Upper lobe of left lung (tissue), 4 donors: ENCODE data around the gene ZCRB1.

Experiments
- CTCF ChIP-seq, 6 experiments: fragments of 450-650 bp in 4 of 6; fragments of 200-600 bp in 2 of 6; sonication (generic) in 2 of 6; IDR thresholded peaks; one replicate each; pipeline ENCODE4 v1.5.1; 2016 to 2019; ENCODE audit warnings: antibody characterized with exemption in 6 of 6
- EP300 ChIP-seq, 4 donors: sonication (generic); formaldehyde crosslinking; IDR thresholded peaks; one replicate each; pipeline ENCODE4 v1.5.1; 2017; ENCODE audit warnings: antibody characterized with exemption in 4 of 4, control low read depth in 2 of 4
- POLR2A ChIP-seq, 4 donors: fragments of 450-650 bp; IDR thresholded peaks; one replicate each; pipeline ENCODE4 v1.5.1; 2016 to 2017; ENCODE audit warnings: antibody characterized with exemption in 4 of 4, mild to moderate bottlenecking in 2 of 4

GRCh38 chr12:42342028-42342427 is 16.1 kb upstream of the ZCRB1 start:
- no peak for TF ChIP-seq CTCF (IDR thresholded peaks at IDR 0.05)
- TF ChIP-seq POLR2A (IDR thresholded peaks at IDR 0.05) = no peak
- no peak for TF ChIP-seq EP300 (IDR thresholded peaks at IDR 0.05)
